ENCODE measurements around the gene TNFRSF19.

Gene TNFRSF19

DNA sequence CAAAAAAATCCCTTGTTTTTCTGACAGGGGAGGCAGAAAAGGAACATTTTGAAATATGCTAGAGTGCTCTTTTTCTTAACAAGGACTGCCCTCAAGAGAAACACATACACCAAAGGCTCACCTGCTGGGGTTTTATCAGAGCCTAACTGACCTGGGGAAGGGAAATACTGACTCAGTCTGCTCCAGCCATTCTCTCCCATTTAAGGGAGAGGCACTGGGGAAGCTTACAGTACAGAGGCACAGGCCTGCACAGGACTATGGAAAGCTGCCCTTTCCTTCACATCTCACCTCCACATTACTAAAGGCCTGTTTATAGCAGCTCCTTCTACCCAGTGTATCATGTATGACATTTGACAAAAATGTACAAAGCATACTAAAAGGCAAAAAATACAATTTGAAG, 30.3 kb downstream of the TNFRSF19 start:
- Histone ChIP-seq H3K36me3 (ENCODE audit: control insufficient read depth in 1 of 2, insufficient read depth in 2 of 2, low read depth in 1 of 2, low read length in 2 of 2) (no peaks in the 10 kb centered on the region), H2BK120ac (ENCODE audit: low read depth, low read length) (no peak overlapping the region), H3K4ac (ENCODE audit: low read depth in 1 of 2, low read length in 2 of 2) (no peak overlapping the region), H4K8ac (ENCODE audit: low read length) (no peak overlapping the region), H2BK5ac (ENCODE audit: low read depth, low read length, poor library complexity, severe bottlenecking) (peak overlapping the region; percentile 14), H3K27ac (ENCODE audit: low read length, poor library complexity, severe bottlenecking) (peak overlapping the region; percentile 21), H3K27me3 (ENCODE audit: control insufficient read depth in 1 of 2, insufficient read depth in 1 of 2, low read length in 2 of 2) (peaks cover 0 to 39% of the 10 kb centered on the region in 2 experiments), H3K9me3 (ENCODE audit: control insufficient read depth, low read length) (no peaks in the 10 kb centered on the region), H4K91ac (ENCODE audit: low read length) (no peak overlapping the region), H3K23ac (ENCODE audit: low read length in 2 of 2) (no peak overlapping the region), H3K4me1 (ENCODE audit: control insufficient read depth, insufficient read depth, low read depth, low read length) (peaks cover 6% of the 10 kb centered on the region), H2BK12ac (ENCODE audit: low read length in 2 of 2) (no peak overlapping the region), H3K79me1 (replicated peaks; ENCODE audit: low read length, poor library complexity, severe bottlenecking) (no peaks in the 10 kb centered on the region), H2AFZ (ENCODE audit: low read depth, low read length) (no peak overlapping the region), H3K18ac (ENCODE audit: low read depth in 1 of 2, low read length in 2 of 2) (no peak overlapping the region), H3K14ac (ENCODE audit: low read length in 2 of 2) (no peak overlapping the region), H3K4me3 (ENCODE audit: insufficient read depth in 1 of 2, low read depth in 1 of 2, low read length in 2 of 2) (no peak overlapping the region), H2BK15ac (ENCODE audit: low read depth, poor library complexity, severe bottlenecking) (no peak overlapping the region), H2AK5ac (ENCODE audit: low read length, severe bottlenecking) (peak overlapping the region; percentile 73), H3K9ac (ENCODE audit: low read length) (no peak overlapping the region), H3K4me2 (ENCODE audit: low read length, poor library complexity, severe bottlenecking) (no peak overlapping the region)
- no peak for DNase-seq

DNA sequence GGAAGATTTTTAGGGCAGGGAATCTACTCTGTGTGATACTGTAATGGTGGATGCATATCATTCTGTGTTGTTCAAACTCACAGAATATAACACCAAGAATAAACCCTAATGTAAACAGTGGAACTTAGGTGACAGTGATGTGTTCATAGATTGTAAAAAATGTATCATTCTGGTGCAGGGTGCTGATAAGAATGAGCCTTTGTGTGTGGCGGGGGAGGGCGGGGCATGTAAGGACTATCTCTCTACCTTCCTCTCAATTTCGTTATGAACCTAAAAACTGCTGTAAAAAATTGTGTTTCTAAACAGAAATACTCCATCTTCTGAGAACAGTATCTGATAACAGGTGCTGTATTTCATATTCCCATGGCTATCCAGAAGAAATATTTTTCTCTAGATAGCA, 35.6 kb downstream of the TNFRSF19 start:
- H3K23ac ChIP-seq (ENCODE audit: low read length in 2 of 2): no peak overlapping the region
- no CpG with 5 or more reads among the region's 3 CpGs for WGBS
- no peak for DNase-seq
- no peak overlapping the region for H4K91ac ChIP-seq (ENCODE audit: low read length)
- peaks cover 0 to 18% of the 10 kb centered on the region in 2 experiments for H3K27me3 ChIP-seq (ENCODE audit: control insufficient read depth in 1 of 2, insufficient read depth in 1 of 2, low read length in 2 of 2)
- no peak overlapping the region for H3K27ac ChIP-seq (ENCODE audit: low read length, poor library complexity, severe bottlenecking)
- H2BK15ac ChIP-seq (ENCODE audit: low read depth, poor library complexity, severe bottlenecking): no peak overlapping the region
- no peak overlapping the region for H2BK5ac ChIP-seq (ENCODE audit: low read depth, low read length, poor library complexity, severe bottlenecking)
- H3K14ac ChIP-seq (ENCODE audit: low read length in 2 of 2): no peak overlapping the region
- no peak overlapping the region for H3K9ac ChIP-seq (ENCODE audit: low read length)
- no peaks in the 10 kb centered on the region for H3K36me3 ChIP-seq (ENCODE audit: control insufficient read depth in 1 of 2, insufficient read depth in 2 of 2, low read depth in 1 of 2, low read length in 2 of 2)
- no peak overlapping the region for H2AK5ac ChIP-seq (ENCODE audit: low read length, severe bottlenecking)
- no peak overlapping the region for H4K8ac ChIP-seq (ENCODE audit: low read length)
- H3K4me3 ChIP-seq (ENCODE audit: insufficient read depth in 1 of 2, low read depth in 1 of 2, low read length in 2 of 2): no peak overlapping the region
- H3K4me1 ChIP-seq (ENCODE audit: control insufficient read depth, insufficient read depth, low read depth, low read length): peaks cover 5% of the 10 kb centered on the region
- no peak overlapping the region for H2BK120ac ChIP-seq (ENCODE audit: low read depth, low read length)
- no peak overlapping the region for H3K4ac ChIP-seq (ENCODE audit: low read depth in 1 of 2, low read length in 2 of 2)
- no peak overlapping the region for H3K4me2 ChIP-seq (ENCODE audit: low read length, poor library complexity, severe bottlenecking)
- H2BK12ac ChIP-seq (ENCODE audit: low read length in 2 of 2): no peak overlapping the region
- no peak overlapping the region for H3K18ac ChIP-seq (ENCODE audit: low read depth in 1 of 2, low read length in 2 of 2)
- H2AFZ ChIP-seq (ENCODE audit: low read depth, low read length): no peak overlapping the region
- no peaks in the 10 kb centered on the region for H3K9me3 ChIP-seq (ENCODE audit: control insufficient read depth, low read length)
- H3K79me1 ChIP-seq (replicated peaks; ENCODE audit: low read length, poor library complexity, severe bottlenecking): no peaks in the 10 kb centered on the region

DNA sequence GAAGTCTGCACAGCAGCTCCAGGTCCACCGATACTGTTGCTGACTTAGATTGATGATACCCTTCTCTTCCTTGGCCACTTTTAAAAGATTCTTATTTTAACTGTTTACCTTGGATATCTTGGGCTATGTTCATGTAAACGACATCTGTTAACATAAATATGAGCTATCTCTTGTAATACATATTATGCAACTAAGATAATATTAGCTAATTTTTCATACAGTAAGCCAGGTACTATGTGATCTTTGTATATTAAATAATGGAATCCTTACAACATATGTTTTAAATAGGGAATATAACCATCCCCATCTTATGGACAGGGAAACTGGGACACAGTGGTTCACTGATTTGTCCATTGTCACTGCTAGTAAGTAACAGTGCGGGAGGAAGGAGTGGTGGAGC, 37.9 kb downstream of the TNFRSF19 start:
- WGBS: 85% methylated on average over 1 of the region's 3 CpGs
- H2AFZ ChIP-seq (ENCODE audit: low read depth, low read length): no peak overlapping the region
- H3K23ac ChIP-seq (ENCODE audit: low read length in 2 of 2): no peak overlapping the region
- no peak overlapping the region for H4K91ac ChIP-seq (ENCODE audit: low read length)
- no peak overlapping the region for H3K4me3 ChIP-seq (ENCODE audit: insufficient read depth in 1 of 2, low read depth in 1 of 2, low read length in 2 of 2)
- no peak overlapping the region for H2BK15ac ChIP-seq (ENCODE audit: low read depth, poor library complexity, severe bottlenecking)
- no peak overlapping the region for H4K8ac ChIP-seq (ENCODE audit: low read length)
- no peak overlapping the region for H2BK12ac ChIP-seq (ENCODE audit: low read length in 2 of 2)
- no peak overlapping the region for H2BK5ac ChIP-seq (ENCODE audit: low read depth, low read length, poor library complexity, severe bottlenecking)
- peaks cover 5% of the 10 kb centered on the region for H3K4me1 ChIP-seq (ENCODE audit: control insufficient read depth, insufficient read depth, low read depth, low read length)
- no peaks in the 10 kb centered on the region for H3K36me3 ChIP-seq (ENCODE audit: control insufficient read depth in 1 of 2, insufficient read depth in 2 of 2, low read depth in 1 of 2, low read length in 2 of 2)
- H2AK5ac ChIP-seq (ENCODE audit: low read length, severe bottlenecking): no peak overlapping the region
- no peaks in the 10 kb centered on the region for H3K9me3 ChIP-seq (ENCODE audit: control insufficient read depth, low read length)
- H3K27me3 ChIP-seq (ENCODE audit: control insufficient read depth in 1 of 2, insufficient read depth in 1 of 2, low read length in 2 of 2): peaks cover 0 to 7% of the 10 kb centered on the region in 2 experiments
- H3K27ac ChIP-seq (ENCODE audit: low read length, poor library complexity, severe bottlenecking): no peak overlapping the region
- H3K4me2 ChIP-seq (ENCODE audit: low read length, poor library complexity, severe bottlenecking): no peak overlapping the region
- H3K79me1 ChIP-seq (replicated peaks; ENCODE audit: low read length, poor library complexity, severe bottlenecking): no peaks in the 10 kb centered on the region
- no peak overlapping the region for H3K18ac ChIP-seq (ENCODE audit: low read depth in 1 of 2, low read length in 2 of 2)
- H3K9ac ChIP-seq (ENCODE audit: low read length): no peak overlapping the region
- H3K14ac ChIP-seq (ENCODE audit: low read length in 2 of 2): no peak overlapping the region
- H2BK120ac ChIP-seq (ENCODE audit: low read depth, low read length): no peak overlapping the region
- H3K4ac ChIP-seq (ENCODE audit: low read depth in 1 of 2, low read length in 2 of 2): no peak overlapping the region
- no peak for DNase-seq

DNA sequence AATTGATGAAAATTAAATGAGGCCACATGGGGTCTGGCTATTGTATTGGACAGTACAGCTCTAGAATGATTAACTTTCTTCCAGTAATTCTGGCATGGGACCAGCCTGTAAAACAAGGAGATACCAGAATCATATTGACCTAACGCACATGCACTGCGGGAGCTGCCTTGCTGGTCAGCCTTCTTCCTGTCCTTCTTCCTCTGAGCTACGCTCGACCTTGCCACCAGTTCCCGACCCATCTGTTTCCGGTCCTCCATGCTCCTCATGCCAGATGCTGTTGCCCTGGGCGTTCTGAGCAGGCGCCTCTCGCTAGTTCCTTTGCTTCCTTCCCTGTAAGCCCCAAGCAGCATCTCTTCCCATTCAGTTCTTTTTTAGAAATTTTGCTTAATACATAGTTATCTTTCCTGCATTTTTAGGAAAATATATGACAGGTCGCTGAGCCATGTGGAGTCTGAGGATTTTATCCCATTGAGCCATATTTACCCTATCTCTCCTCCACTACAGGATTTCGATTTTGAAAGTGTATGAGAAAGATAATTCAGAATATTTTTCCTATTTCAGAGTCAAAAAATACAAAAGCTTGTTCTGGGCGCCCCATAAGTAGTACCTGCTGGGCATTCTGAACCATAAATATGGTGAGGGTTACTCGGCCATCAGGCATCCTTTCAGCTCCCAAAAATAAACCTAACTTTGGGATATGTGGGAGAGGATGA, 38.6 kb downstream of the TNFRSF19 start:
- no peak overlapping the region for H2BK5ac ChIP-seq (ENCODE audit: low read depth, low read length, poor library complexity, severe bottlenecking)
- no peak overlapping the region for H3K23ac ChIP-seq (ENCODE audit: low read length in 2 of 2)
- no peaks in the 10 kb centered on the region for H3K36me3 ChIP-seq (ENCODE audit: control insufficient read depth in 1 of 2, insufficient read depth in 2 of 2, low read depth in 1 of 2, low read length in 2 of 2)
- no peak overlapping the region for H4K8ac ChIP-seq (ENCODE audit: low read length)
- peaks cover 6% of the 10 kb centered on the region for H3K4me1 ChIP-seq (ENCODE audit: control insufficient read depth, insufficient read depth, low read depth, low read length)
- no peak overlapping the region for H2BK15ac ChIP-seq (ENCODE audit: low read depth, poor library complexity, severe bottlenecking)
- no peak overlapping the region for H4K91ac ChIP-seq (ENCODE audit: low read length)
- H3K9ac ChIP-seq (ENCODE audit: low read length): peak overlapping the region; percentile 69
- no peak overlapping the region for H2AK5ac ChIP-seq (ENCODE audit: low read length, severe bottlenecking)
- H3K79me1 ChIP-seq (replicated peaks; ENCODE audit: low read length, poor library complexity, severe bottlenecking): no peaks in the 10 kb centered on the region
- no peak overlapping the region for H3K4ac ChIP-seq (ENCODE audit: low read depth in 1 of 2, low read length in 2 of 2)
- H3K4me2 ChIP-seq (ENCODE audit: low read length, poor library complexity, severe bottlenecking): no peak overlapping the region
- DNase-seq: no peak
- H3K18ac ChIP-seq (ENCODE audit: low read depth in 1 of 2, low read length in 2 of 2): no peak overlapping the region
- no peak overlapping the region for H3K14ac ChIP-seq (ENCODE audit: low read length in 2 of 2)
- no peak overlapping the region for H3K27ac ChIP-seq (ENCODE audit: low read length, poor library complexity, severe bottlenecking)
- H2BK120ac ChIP-seq (ENCODE audit: low read depth, low read length): no peak overlapping the region
- peaks cover 0 to 11% of the 10 kb centered on the region in 2 experiments for H3K27me3 ChIP-seq (ENCODE audit: control insufficient read depth in 1 of 2, insufficient read depth in 1 of 2, low read length in 2 of 2)
- H2AFZ ChIP-seq (ENCODE audit: low read depth, low read length): no peak overlapping the region
- H3K9me3 ChIP-seq (ENCODE audit: control insufficient read depth, low read length): no peaks in the 10 kb centered on the region
- no peak overlapping the region for H2BK12ac ChIP-seq (ENCODE audit: low read length in 2 of 2)
- H3K4me3 ChIP-seq (ENCODE audit: insufficient read depth in 1 of 2, low read depth in 1 of 2, low read length in 2 of 2): peak overlapping the region in 1 of 2 experiments; percentile 54
- WGBS: 79% methylated on average over 6 of the region's 13 CpGs

Measured in mesenchymal stem cell (in vitro differentiated cells and primary cell).